ENCODE results near the gene CEP85.

The CEP85 gene

DNA sequence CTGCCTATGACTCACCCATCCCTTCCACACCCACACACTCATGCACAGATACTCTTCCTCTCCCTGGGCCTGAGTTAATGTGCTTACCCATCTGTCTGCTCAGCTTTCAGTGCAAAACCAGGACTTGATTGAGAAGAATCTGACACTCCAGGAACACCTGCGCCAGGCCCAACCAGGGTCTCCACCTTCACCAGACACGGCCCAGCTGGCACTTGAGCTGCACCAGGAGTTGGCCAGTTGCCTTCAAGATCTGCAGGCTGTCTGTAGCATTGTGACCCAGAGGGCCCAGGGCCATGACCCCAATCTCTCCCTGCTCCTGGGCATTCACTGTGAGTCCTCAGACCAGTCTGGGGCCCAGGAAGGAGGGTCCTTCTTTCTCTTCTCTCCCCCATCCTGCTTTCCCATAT is 42.4 kb downstream of the CEP85 start:
- peaks cover 63% of the 10 kb centered on the region for H3K4me1 Mint-ChIP-seq
- no peaks in the 10 kb centered on the region for H3K27me3 Mint-ChIP-seq
- H3K4me3 Mint-ChIP-seq: peak overlapping the region; percentile 33
- no peak for DNase-seq
- H3K9me3 Mint-ChIP-seq: no peaks in the 10 kb centered on the region
- H3K36me3 Mint-ChIP-seq: peaks cover 58% of the 10 kb centered on the region
- peak overlapping the region; percentile 92 for H3K27ac Mint-ChIP-seq
- CTCF ChIA-PET: interaction anchor here (0.5 to 18.0 kb wide), 11 partner anchors 11 to 154 kb away, joined by 3 to 632 read pairs (median 5); partner anchors contain the start of genes CD52 and CEP85

DNA sequence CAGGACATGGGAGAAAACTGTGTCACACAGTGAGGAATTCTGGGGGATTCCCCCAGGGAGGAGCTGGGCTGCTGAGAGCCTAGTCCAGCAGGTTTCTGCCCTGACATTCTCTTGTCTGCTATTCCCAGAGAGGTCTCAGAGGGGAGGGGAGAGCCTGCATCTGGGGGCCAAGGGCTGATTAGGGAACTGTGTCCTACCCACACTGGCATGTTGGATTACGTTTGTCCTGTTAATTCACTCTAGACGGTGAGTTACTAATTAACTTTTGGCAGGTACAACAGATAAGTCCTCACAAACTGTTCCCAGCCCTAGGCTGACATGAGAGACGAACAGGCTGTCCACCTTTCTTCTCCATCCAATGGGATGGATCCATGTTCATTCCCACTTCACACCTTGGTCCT is 43.3 kb downstream of the CEP85 start:
- CTCF ChIA-PET: interaction anchor here (0.9 to 18.0 kb wide), 7 partner anchors 10 to 140 kb away, joined by 3 to 632 read pairs (median 11); partner anchors contain the start of genes CD52 and CEP85

DNA sequence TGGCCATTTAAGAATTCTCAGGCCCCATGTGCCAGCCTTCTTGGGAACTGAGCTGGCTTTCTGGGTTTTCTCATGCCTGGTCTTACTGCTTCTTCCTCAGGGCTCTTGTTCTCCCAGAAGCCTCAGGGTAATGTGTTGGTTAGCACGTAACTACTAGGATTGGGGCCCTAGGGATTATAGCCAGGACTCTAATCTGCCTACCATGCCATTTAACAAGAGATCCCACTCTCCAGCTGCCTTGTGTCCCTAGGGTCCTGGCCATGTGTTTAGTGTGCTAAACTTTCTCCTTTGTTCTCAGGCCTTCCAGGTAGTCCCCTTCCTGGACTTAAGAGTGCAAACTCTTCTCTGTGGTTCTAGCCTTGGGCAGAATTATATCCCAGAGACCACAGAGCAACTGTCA is 43.7 kb downstream of the CEP85 start:
- H3K36me3 Mint-ChIP-seq: peaks cover 60% of the 10 kb centered on the region
- H3K27ac Mint-ChIP-seq: peak overlapping the region; percentile 92
- CTCF ChIA-PET: interaction anchor here (1.0 to 18.0 kb wide), 5 partner anchors 9 to 113 kb away, joined by 3 to 632 read pairs (median 20); partner anchors contain the start of genes CD52 and CEP85
- DNase-seq: no peak
- peaks cover 74% of the 10 kb centered on the region for H3K4me1 Mint-ChIP-seq
- H3K9me3 Mint-ChIP-seq: no peaks in the 10 kb centered on the region
- no peaks in the 10 kb centered on the region for H3K27me3 Mint-ChIP-seq
- no peak overlapping the region for H3K4me3 Mint-ChIP-seq

More for the DNA sequence above, 43.3 kb downstream of the CEP85 start:
- H3K36me3 Mint-ChIP-seq: peaks cover 57% of the 10 kb centered on the region
- no peaks in the 10 kb centered on the region for H3K27me3 Mint-ChIP-seq
- no peak for DNase-seq
- peak overlapping the region; percentile 33 for H3K4me3 Mint-ChIP-seq
- H3K4me1 Mint-ChIP-seq: peaks cover 70% of the 10 kb centered on the region
- H3K9me3 Mint-ChIP-seq: no peaks in the 10 kb centered on the region
- peak overlapping the region; percentile 92 for H3K27ac Mint-ChIP-seq

DNA sequence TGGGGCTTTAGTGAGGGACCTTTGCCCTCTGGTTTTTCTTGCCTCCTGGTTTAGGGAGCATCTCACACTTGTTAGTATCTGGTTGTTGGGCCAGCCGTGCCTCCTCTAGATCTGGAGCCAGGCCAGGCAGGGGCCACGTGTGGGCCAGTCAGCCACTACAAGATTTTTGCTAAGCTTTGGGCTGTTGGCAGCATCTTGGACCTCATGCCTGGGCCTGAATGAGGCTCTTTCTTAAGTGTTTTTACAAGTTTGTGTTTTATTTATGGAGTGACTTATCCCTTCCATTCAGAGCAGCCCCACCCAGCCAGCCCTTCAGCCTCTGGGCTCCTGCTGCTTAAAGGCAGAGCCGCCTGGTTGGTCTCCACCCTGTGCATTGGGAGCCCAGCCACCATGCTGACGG is 44.3 kb downstream of the CEP85 start:
- Mint-ChIP-seq H3K9me3 (no peaks in the 10 kb centered on the region), H3K27me3 (no peaks in the 10 kb centered on the region), H3K4me1 (peaks cover 80% of the 10 kb centered on the region), H3K4me3 (peak overlapping the region; percentile 33), H3K27ac (peak overlapping the region; percentile 92), H3K36me3 (peaks cover 62% of the 10 kb centered on the region)
- CTCF ChIA-PET: interaction anchor here (1.0 to 18.0 kb wide), 4 partner anchors 9 to 113 kb away, joined by 3 to 632 read pairs (median 44); partner anchors contain the start of gene CD52
- DNase-seq: no peak

DNA sequence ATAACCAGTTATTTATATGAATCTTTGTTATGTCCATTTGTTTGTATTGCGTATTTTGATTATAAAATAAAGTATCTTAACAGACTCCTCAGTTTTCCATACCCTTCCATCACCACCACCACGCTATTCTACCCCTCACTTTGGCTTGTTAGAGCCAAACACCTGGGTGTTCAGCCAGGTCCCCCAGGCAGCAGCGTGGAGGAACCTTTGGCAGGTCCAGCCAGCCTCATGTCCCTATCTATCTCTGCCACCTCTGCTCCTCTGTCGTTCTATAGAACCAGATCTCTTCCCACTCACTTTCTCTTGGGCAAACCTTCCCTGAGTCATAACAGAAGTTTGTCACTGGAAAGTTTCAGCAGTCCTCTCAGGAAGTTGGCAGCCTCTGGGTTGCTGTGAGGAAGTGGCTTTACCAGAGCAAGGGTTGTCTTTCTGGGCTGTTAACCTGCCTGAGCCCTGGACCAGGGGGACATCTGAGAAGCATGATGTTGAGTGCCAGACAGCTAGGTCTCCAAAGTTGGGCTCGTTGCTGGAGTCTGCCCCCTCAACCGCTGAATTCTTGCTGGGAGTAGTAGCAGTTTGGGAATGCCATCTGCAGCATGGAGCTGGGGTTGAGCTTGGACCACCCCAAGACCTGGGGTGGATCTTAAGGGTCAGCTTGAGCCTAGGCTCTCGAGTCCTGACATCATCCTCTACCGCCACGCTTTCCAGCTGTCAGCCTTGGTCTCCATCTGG is 44.9 kb downstream of the CEP85 start:
- H3K4me1 Mint-ChIP-seq: peaks cover 86% of the 10 kb centered on the region
- DNase-seq: peak; percentile 43
- no peaks in the 10 kb centered on the region for H3K27me3 Mint-ChIP-seq
- H3K9me3 Mint-ChIP-seq: no peaks in the 10 kb centered on the region
- peak overlapping the region; percentile 91 for H3K4me3 Mint-ChIP-seq
- CTCF ChIA-PET: interaction anchor here (0.8 to 18.0 kb wide), 8 partner anchors 10 to 139 kb away, joined by 3 to 632 read pairs (median 4); partner anchors contain the start of gene CD52
- H3K27ac Mint-ChIP-seq: peak overlapping the region; percentile 92
- peaks cover 67% of the 10 kb centered on the region for H3K36me3 Mint-ChIP-seq

DNA sequence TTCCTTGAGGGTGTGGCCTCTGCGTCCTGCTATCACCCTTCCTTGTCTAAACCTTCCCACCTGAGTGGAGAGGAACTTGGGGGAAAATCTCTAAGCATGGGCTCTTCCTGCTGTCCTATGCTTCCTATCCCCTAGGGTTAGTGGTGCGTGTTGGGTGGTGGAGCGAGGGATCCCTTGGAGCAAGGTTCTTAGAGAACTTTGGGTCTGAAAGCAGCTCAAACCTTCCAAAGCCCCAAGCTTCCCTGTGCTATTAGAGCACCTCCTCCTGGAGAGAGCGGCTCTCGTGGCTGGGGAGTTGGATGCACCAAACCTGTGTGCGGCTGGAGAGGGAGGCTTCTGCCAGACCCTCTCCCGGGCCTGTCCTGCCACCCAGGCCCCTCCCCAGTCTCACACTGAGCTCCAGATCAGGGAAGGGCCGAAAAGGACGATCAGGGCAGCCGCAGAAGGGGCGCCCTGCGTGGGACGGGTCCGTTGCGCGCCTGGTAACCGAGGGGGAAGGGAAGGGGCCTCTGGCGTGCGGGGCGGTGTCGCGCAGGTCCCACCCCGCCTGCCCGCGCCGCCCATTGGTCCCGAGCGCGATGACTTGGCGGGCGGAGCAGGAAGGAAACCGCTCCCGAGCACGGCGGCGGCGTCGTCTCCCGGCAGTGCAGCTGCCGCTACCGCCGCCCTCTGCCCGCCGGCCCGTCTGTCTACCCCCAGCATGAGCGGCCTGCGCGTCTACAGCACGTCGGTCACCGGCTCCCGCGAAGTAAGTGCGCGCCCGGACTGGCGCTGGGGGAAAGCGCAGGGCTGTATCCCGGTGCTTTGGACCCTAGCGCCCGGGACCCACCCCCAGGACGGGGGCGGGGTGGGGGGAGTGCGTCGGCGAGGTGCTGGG is 45.7 kb downstream of the CEP85 start, which contains the start of gene SH3BGRL3:
Gene SH3BGRL3, plus strand, starts transcription at position 631 of the 877 bp plus-strand sequence. Its CDS starts 70 bp downstream, at position 701.
- Mint-ChIP-seq H3K36me3 (peaks cover 63% of the 10 kb centered on the region), H3K4me3 (peak within 1 kb of the TSS; percentile 91), H3K27ac (peak within 1 kb of the TSS; percentile 93), H3K4me1 (peaks cover 88% of the 10 kb centered on the region), H3K9me3 (no peaks in the 10 kb centered on the region), H3K27me3 (no peaks in the 10 kb centered on the region)
- DNase-seq: peak; percentile 91
- CTCF ChIA-PET: interaction anchor here (0.8 to 18.0 kb wide), 9 partner anchors 9 to 138 kb away, joined by 3 to 632 read pairs (median 4); partner anchors contain the start of gene CD52

DNA sequence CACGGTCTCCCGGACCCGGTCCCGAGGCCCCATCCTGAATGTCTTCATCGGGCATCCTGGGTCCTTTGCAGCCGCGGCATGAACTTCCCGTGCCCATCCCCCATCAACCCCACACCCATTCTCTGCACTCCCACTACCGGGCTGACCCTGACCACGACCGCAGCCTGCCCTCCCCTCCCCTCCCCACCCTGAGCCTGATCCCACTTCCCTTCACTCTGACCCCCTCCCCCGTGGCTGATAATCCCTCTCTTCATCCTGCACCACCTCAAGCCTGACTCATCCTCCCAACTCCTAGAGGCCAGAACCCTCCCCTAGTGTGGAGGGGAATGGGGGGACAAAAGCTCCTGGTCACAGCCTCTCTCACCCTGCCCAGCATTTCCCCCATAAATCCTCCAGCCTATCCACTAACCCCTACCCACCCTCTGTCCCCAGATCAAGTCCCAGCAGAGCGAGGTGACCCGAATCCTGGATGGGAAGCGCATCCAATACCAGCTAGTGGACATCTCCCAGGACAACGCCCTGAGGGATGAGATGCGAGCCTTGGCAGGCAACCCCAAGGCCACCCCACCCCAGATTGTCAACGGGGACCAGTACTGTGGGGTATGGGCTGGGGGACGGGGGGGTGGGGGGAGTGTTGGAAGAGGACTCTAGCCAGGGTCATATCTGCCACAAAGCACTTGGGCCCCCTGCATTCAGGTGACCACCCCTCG is 46.5 kb downstream of the CEP85 start:
- Mint-ChIP-seq H3K4me3 (peak overlapping the region; percentile 91), H3K4me1 (peaks cover 90% of the 10 kb centered on the region), H3K27me3 (no peaks in the 10 kb centered on the region), H3K9me3 (no peaks in the 10 kb centered on the region), H3K27ac (peak overlapping the region; percentile 93), H3K36me3 (peaks cover 68% of the 10 kb centered on the region)
- CTCF ChIA-PET: interaction anchor here (1.1 to 18.0 kb wide), 4 partner anchors 42 to 137 kb away, joined by 3 to 632 read pairs (median 7); partner anchors contain the start of gene CD52
- peak; percentile 54 for DNase-seq

DNA sequence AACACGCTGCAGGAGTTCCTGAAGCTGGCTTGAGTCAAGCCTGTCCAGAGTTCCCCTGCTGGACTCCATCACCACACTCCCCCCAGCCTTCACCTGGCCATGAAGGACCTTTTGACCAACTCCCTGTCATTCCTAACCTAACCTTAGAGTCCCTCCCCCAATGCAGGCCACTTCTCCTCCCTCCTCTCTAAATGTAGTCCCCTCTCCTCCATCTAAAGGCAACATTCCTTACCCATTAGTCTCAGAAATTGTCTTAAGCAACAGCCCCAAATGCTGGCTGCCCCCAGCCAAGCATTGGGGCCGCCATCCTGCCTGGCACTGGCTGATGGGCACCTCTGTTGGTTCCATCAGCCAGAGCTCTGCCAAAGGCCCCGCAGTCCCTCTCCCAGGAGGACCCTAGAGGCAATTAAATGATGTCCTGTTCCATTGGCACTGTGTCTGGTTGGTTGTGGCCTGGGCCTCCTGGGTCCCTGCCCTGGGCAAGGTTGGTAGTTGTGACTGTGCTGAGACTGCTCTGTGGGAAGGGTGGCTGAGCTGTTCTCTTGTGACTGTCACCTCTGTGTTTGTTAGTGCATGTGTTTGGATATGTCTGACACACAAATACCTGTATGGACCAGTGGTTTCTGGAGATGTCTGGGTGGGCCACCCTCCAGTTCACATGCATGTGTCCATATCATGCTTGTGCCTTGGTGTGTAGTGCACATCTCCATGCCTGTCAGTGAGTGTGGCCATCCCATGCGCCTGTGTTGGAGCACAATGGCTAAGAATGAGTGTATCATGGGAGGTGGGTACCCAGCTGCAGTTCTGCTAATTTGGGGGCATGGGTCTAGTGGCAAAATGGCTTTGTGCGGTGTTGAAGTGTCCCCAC is 47.3 kb downstream of the CEP85 start:
- Mint-ChIP-seq H3K4me3 (peak overlapping the region; percentile 91), H3K27me3 (no peaks in the 10 kb centered on the region), H3K36me3 (peaks cover 66% of the 10 kb centered on the region), H3K4me1 (peaks cover 90% of the 10 kb centered on the region), H3K9me3 (no peaks in the 10 kb centered on the region), H3K27ac (peak overlapping the region; percentile 93)
- CTCF ChIA-PET: interaction anchor here (1.3 to 18.0 kb wide), 3 partner anchors 41 to 136 kb away, joined by 3 to 632 read pairs (median 10); partner anchors contain the start of gene CD52
- no peak for DNase-seq

DNA sequence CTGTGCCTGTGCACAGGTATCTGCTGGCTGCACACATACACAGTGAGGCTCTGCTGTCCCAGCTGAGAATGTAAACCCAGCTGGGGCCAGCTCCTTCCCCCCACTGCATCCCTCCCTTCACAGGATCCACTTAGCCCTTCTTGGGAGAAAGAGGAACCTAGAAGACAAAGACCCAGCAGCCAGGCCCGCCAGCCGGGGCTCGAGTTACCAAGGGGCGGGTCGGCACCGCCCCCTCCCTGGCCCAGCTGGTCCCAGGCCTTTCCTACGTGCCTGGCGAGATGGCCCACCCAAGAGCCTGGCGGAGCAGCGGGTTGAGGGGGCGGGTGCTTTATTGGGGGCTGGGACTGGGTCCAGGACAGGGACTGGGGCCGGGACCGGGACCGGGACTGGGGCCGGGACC is 48.0 kb downstream of the CEP85 start:
- CTCF ChIA-PET: interaction anchor here (18.0 kb wide), 1 partner anchor 41 kb away, joined by 632 read pairs; the partner anchor contains the start of gene CD52
- no peak for DNase-seq
- H3K4me3 Mint-ChIP-seq: peak overlapping the region; percentile 91
- H3K27me3 Mint-ChIP-seq: no peaks in the 10 kb centered on the region
- peak overlapping the region; percentile 93 for H3K27ac Mint-ChIP-seq
- peaks cover 60% of the 10 kb centered on the region for H3K36me3 Mint-ChIP-seq
- peaks cover 90% of the 10 kb centered on the region for H3K4me1 Mint-ChIP-seq
- H3K9me3 Mint-ChIP-seq: no peaks in the 10 kb centered on the region

DNA sequence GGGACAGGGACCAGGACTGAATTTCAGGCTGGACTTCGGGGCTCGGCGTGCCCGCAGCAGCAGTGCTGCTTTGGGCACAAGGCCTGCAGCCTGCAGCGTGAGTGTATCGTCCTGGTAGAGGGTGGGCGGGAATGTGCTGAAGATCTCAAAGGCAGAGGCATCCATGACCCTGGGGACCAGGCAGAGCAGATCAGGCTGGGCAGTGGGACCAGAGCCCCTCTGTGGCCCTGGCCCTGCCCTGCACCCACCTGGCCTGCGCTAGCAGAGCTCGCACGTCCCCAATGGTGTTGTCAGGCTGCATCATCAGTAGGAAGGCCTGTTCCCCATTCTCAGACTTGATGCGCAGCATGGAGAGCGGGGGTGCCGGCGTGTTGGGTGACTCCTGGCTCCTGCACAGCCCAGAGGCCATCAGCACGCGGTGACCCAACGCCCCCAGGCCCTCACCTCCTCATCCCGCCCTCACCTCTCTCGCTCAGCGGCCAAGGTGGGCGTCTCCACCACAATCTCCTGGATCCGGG is 48.5 kb downstream of the CEP85 start:
- CTCF ChIA-PET: interaction anchor here (18.0 kb wide), 1 partner anchor 40 kb away, joined by 632 read pairs; the partner anchor contains the start of gene CD52
- peak overlapping the region; percentile 91 for H3K4me3 Mint-ChIP-seq
- DNase-seq: no peak
- peaks cover 57% of the 10 kb centered on the region for H3K36me3 Mint-ChIP-seq
- peak overlapping the region; percentile 98 for H3K27ac Mint-ChIP-seq
- H3K27me3 Mint-ChIP-seq: no peaks in the 10 kb centered on the region
- H3K4me1 Mint-ChIP-seq: peaks cover 90% of the 10 kb centered on the region
- H3K9me3 Mint-ChIP-seq: no peaks in the 10 kb centered on the region

DNA sequence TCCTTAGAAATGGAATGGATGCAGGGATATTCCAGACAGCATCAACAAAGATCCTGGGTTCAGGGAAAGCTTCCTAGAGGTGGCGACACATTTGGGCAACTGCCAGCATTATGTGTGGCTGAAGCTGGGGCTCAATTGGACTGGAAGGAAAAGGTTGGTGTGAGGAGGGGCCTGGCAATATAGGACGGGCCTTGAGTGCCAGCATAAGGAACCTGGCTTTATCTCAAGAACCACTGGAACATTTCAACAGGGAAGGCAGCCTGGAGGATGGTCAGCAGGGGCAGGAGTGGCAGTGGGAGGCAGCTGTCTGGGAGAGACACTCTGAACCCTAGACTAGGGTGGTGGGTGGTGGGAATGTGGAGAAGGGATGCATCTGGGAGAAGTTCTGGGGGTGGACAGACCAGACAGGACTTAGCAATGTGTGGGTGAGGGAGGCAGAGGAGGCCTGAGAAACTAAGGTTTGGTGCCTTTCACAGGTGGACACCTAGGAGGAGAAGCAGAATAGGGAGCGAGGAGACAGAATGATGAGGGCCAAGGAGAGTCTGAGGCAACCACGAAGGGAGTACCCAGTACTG is 49.4 kb downstream of the CEP85 start:
- no peaks in the 10 kb centered on the region for H3K27me3 Mint-ChIP-seq
- H3K36me3 Mint-ChIP-seq: peaks cover 53% of the 10 kb centered on the region
- peaks cover 90% of the 10 kb centered on the region for H3K4me1 Mint-ChIP-seq
- peak overlapping the region; percentile 91 for H3K4me3 Mint-ChIP-seq
- H3K9me3 Mint-ChIP-seq: no peaks in the 10 kb centered on the region
- no peak for DNase-seq
- CTCF ChIA-PET: interaction anchor here (3.6 to 18.0 kb wide), 3 partner anchors 7 to 108 kb away, joined by 30 to 632 read pairs (median 76); partner anchors contain the start of gene CD52
- peak overlapping the region; percentile 98 for H3K27ac Mint-ChIP-seq
